Ishikawa (cell line): Measurements from ENCODE around the gene S100A13.
A peak's percentile ranks its signal among the peaks of the same experiment; 100 is the strongest.

ENCODE experiments used
- CEBPB ChIP-seq: IDR thresholded peaks from 2 replicates; pipeline ENCODE4 v1.6.1; 2012
- CREB1 ChIP-seq: IDR thresholded peaks from 2 replicates; pipeline ENCODE4 v1.6.1; 2012; ENCODE audit warnings: low read depth
- EGR1 ChIP-seq: IDR thresholded peaks from 2 replicates; pipeline ENCODE4 v1.6.1; 2012
- EP300 ChIP-seq: IDR thresholded peaks from 2 replicates; pipeline ENCODE4 v1.6.1; 2012; ENCODE audit warnings: borderline replicate concordance
- FOXM1 ChIP-seq: IDR thresholded peaks from 2 replicates; pipeline ENCODE4 v1.6.1; 2012; ENCODE audit warnings: low read depth, borderline replicate concordance
- NFIC ChIP-seq: IDR thresholded peaks from 2 replicates; pipeline ENCODE4 v1.6.1; 2012
- RAD21 ChIP-seq: IDR thresholded peaks from 2 replicates; pipeline ENCODE4 v1.6.1; 2012; ENCODE audit warnings: low read depth
- TAF1 ChIP-seq: IDR thresholded peaks from 2 replicates; pipeline ENCODE4 v1.6.1; 2012; ENCODE audit warnings: low read depth, mild to moderate bottlenecking
- TCF12 ChIP-seq: IDR thresholded peaks from 2 replicates; pipeline ENCODE4 v1.6.1; 2012; ENCODE audit warnings: low read depth
- TEAD4 ChIP-seq: IDR thresholded peaks from 2 replicates; pipeline ENCODE4 v1.6.1; 2012
- YY1 ChIP-seq: IDR thresholded peaks from 2 replicates; pipeline ENCODE4 v1.6.1; 2012; ENCODE audit warnings: low read depth
- ZBTB7A ChIP-seq: IDR thresholded peaks from 2 replicates; pipeline ENCODE4 v1.6.1; 2012; ENCODE audit warnings: low read depth
- TF ChIP-seq, protein P1 (sequence below): IDR thresholded peaks from 2 replicates; pipeline ENCODE4 v1.6.1; 2012
- TF ChIP-seq, protein P2 (sequence below): IDR thresholded peaks from 2 replicates; pipeline ENCODE4 v1.6.1; 2012
- TF ChIP-seq, protein P3 (sequence below): IDR thresholded peaks from 2 replicates; pipeline ENCODE4 v1.6.1; 2012; ENCODE audit warnings: low read depth, mild to moderate bottlenecking

S100A13 gene

GRCh38 chr1:153613406-153613805 lies 13.9 kb downstream of the S100A13 start:
- TF ChIP-seq TEAD4 (no peak), YY1 (no peak), EP300 (no peak), CEBPB (no peak), EGR1 (no peak), FOXM1 (no peak), TCF12 (no peak), NFIC (no peak), RAD21 (no peak), TAF1 (no peak), ZBTB7A (no peak), CREB1 (no peak)
- TF ChIP-seq, protein P1, sequence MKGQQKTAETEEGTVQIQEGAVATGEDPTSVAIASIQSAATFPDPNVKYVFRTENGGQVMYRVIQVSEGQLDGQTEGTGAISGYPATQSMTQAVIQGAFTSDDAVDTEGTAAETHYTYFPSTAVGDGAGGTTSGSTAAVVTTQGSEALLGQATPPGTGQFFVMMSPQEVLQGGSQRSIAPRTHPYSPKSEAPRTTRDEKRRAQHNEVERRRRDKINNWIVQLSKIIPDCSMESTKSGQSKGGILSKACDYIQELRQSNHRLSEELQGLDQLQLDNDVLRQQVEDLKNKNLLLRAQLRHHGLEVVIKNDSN, result no peak
- TF ChIP-seq, protein P2, sequence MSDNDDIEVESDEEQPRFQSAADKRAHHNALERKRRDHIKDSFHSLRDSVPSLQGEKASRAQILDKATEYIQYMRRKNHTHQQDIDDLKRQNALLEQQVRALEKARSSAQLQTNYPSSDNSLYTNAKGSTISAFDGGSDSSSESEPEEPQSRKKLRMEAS, result no peak
- TF ChIP-seq, protein P3, sequence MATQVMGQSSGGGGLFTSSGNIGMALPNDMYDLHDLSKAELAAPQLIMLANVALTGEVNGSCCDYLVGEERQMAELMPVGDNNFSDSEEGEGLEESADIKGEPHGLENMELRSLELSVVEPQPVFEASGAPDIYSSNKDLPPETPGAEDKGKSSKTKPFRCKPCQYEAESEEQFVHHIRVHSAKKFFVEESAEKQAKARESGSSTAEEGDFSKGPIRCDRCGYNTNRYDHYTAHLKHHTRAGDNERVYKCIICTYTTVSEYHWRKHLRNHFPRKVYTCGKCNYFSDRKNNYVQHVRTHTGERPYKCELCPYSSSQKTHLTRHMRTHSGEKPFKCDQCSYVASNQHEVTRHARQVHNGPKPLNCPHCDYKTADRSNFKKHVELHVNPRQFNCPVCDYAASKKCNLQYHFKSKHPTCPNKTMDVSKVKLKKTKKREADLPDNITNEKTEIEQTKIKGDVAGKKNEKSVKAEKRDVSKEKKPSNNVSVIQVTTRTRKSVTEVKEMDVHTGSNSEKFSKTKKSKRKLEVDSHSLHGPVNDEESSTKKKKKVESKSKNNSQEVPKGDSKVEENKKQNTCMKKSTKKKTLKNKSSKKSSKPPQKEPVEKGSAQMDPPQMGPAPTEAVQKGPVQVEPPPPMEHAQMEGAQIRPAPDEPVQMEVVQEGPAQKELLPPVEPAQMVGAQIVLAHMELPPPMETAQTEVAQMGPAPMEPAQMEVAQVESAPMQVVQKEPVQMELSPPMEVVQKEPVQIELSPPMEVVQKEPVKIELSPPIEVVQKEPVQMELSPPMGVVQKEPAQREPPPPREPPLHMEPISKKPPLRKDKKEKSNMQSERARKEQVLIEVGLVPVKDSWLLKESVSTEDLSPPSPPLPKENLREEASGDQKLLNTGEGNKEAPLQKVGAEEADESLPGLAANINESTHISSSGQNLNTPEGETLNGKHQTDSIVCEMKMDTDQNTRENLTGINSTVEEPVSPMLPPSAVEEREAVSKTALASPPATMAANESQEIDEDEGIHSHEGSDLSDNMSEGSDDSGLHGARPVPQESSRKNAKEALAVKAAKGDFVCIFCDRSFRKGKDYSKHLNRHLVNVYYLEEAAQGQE, result no peak

GRCh38 chr1:153612755-153613331 lies 14.5 kb downstream of the S100A13 start, which contains the start of gene S100A16:
Gene S100A16, minus strand, starts transcription at chr1:153613137. Its CDS starts 4,986 bp downstream, at chr1:153608151.
- TF ChIP-seq CEBPB (no peak), TAF1 (peak; percentile 58; the same call in 1 of the 2 replicates), FOXM1 (no peak), NFIC (peak; percentile 30; the same call in 1 of the 2 replicates)
- TF ChIP-seq, protein P2, result 0 out of 2 replicates have a peak, but pooled peaks have one; percentile 46

DNA sequence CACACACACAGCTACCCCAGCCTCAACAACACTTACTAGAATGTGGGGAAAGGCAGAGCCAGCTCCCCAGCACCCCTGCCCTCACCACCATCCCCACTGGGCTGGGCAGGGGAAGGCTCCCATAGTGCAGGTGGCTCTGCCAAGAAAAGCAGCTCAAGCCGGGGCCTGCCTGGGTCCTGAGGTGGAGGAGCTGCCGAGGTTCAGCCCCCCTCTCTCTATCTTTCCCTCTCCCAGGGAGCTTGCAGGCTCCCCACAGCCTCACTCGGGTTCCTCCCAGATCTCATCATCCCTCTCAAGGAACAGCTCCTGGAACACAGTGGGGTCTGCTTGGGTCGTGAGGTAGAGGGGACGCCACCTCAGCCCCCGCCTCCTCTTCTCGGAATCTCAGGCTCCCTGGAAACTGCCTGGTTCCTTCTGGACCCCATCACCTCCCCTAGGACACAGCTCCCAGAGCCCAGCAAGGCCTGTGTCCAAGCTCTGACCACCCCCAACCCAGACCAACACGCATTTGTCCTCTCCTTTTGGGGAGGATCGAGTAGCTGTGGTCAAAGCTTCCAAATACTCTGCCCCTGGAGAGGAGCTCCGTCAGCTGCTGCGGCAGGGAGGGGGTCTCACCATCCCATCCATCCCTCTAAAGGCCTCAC lies 15.1 kb downstream of the S100A13 start:
- no peak for TF ChIP-seq TCF12
- TF ChIP-seq TAF1, result no peak
- TF ChIP-seq, protein P2, result no peak
- TF ChIP-seq, protein P3, result no peak
- no peak for TF ChIP-seq FOXM1
- no peak for TF ChIP-seq YY1
- TF ChIP-seq CREB1, result no peak
- TF ChIP-seq NFIC, result no peak
- TF ChIP-seq CEBPB, result no peak
- no peak for TF ChIP-seq RAD21
- no peak for TF ChIP-seq TEAD4
- TF ChIP-seq, protein P1, result no peak
- no peak for TF ChIP-seq EGR1
- no peak for TF ChIP-seq EP300
- no peak for TF ChIP-seq ZBTB7A

DNA sequence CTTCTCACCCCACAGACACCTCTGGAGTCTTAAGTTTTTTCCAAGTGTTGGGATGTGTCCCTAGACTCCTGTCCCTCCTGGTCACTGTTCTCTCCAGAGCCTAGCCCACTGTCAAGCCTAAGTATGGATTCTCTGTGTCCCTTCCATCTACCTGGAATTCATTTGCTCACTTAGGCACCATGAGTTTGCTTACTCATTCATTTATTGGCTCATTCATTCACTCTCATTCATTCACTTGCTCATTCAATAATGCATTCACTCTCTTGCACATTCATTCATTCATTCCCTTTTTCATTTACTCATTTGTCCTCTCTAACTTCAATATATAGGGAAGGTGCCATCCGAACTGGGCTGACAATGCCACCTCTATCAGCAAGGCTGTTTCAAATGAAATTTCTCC lies 15.9 kb downstream of the S100A13 start:
- TF ChIP-seq TEAD4, result no peak
- no peak for TF ChIP-seq NFIC
- no peak for TF ChIP-seq CREB1
- no peak for TF ChIP-seq EP300
- no peak for TF ChIP-seq RAD21
- no peak for TF ChIP-seq FOXM1
- TF ChIP-seq TAF1, result no peak
- TF ChIP-seq, protein P1, result no peak
- TF ChIP-seq, protein P2, result no peak
- no peak for TF ChIP-seq CEBPB
- no peak for TF ChIP-seq ZBTB7A
- TF ChIP-seq YY1, result no peak
- no peak for TF ChIP-seq EGR1
- TF ChIP-seq TCF12, result no peak
